ENCODE data around the gene PCDHGB1.
"Not testable (repeated sequence)": the region's sequence is repeated elsewhere in the genome, so short reads cannot be mapped to it uniquely, and the experiment has no call there.

PCDHGB1 gene

GRCh38 chr5:141383345-141383744 lies 33.4 kb downstream of the PCDHGB1 start:
- DNase-seq (ENCODE audit: low spot score) = no peak

- DNase-seq (ENCODE audit: low spot score) = no peak
Measured at GRCh38 chr5:141384471-141385267, 34.8 kb downstream of the PCDHGB1 start.

GRCh38 chr5:141387557-141388311 lies 37.8 kb downstream of the PCDHGB1 start, which contains the start of gene PCDHGB4:
Gene PCDHGB4 (plus strand): TSS chr5:141387698. CDS start chr5:141387885, 187 bp downstream.
- not testable (repeated sequence) for DNase-seq (ENCODE audit: low spot score)

GRCh38 chr5:141388661-141389060 lies 38.8 kb downstream of the PCDHGB1 start:
- no peak for DNase-seq (ENCODE audit: low spot score)

- DNase-seq (ENCODE audit: low spot score) = no peak
Measured at GRCh38 chr5:141389153-141390042, 39.5 kb downstream of the PCDHGB1 start.

- no peak for DNase-seq (ENCODE audit: low spot score)
Measured at GRCh38 chr5:141392429-141393198, 42.7 kb downstream of the PCDHGB1 start, which contains the start of gene PCDHGA8. Gene PCDHGA8 (plus strand): TSS chr5:141392633. CDS start chr5:141392814, 181 bp downstream.

GRCh38 chr5:141393267-141393666 lies 43.4 kb downstream of the PCDHGB1 start:
- DNase-seq (ENCODE audit: low spot score) = no peak

- DNase-seq (ENCODE audit: low spot score) = not testable (repeated sequence)
Measured at GRCh38 chr5:141394401-141395187, 44.7 kb downstream of the PCDHGB1 start.

- not testable (repeated sequence) for DNase-seq (ENCODE audit: low spot score)
Measured at GRCh38 chr5:141397756-141398551, 48.1 kb downstream of the PCDHGB1 start, which contains the start of gene PCDHGB5. Gene PCDHGB5 (plus strand): TSS chr5:141397947. CDS start chr5:141398128, 181 bp downstream.

- DNase-seq (ENCODE audit: low spot score) = no peak
Measured at GRCh38 chr5:141398608-141399007, 48.7 kb downstream of the PCDHGB1 start.

GRCh38 chr5:141399555-141400258 lies 49.8 kb downstream of the PCDHGB1 start:
- DNase-seq (ENCODE audit: low spot score) = no peak
